HL-60 (cell line): ENCODE data around the gene CLCC1.

ENCODE experiments used
- DNase-seq, 2 experiments: peaks; one replicate each; pipeline ENCODE4 v3.0.0-alpha.2; 2010 to 2020; ENCODE audit warnings: low read depth in 1 of 2, low spot score in 1 of 2
- H3K27ac ChIP-seq: fragments of 250-450 bp; sonication (Bioruptor Pico); replicated peaks from 2 replicates; pipeline ENCODE4 v1.5.1; 2020; ENCODE audit warnings: mild to moderate bottlenecking, moderate library complexity
- H3K27me3 ChIP-seq: fragments of 250-450 bp; sonication (Bioruptor Pico); 2 replicates; pipeline ENCODE4 v1.5.1; 2021; ENCODE audit warnings: mild to moderate bottlenecking, moderate library complexity; ENCODE audit not compliant: insufficient read depth, poor library complexity, severe bottlenecking
- H3K4me3 ChIP-seq: replicated peaks from 2 replicates; pipeline ENCODE4 v1.5.1; 2011; ENCODE audit warnings: mild to moderate bottlenecking, control low read depth, low read length; ENCODE audit not compliant: insufficient read depth
- GABPA ChIP-seq: IDR thresholded peaks from 2 replicates; pipeline ENCODE4 v1.6.1; 2012; ENCODE audit warnings: low read depth
- POLR2AphosphoS5 ChIP-seq: IDR thresholded peaks from 2 replicates; pipeline ENCODE4 v1.6.1; 2012; ENCODE audit warnings: low read depth
- SPI1 ChIP-seq: IDR thresholded peaks from 2 replicates; pipeline ENCODE4 v1.6.1; 2012; ENCODE audit warnings: low read depth, mild to moderate bottlenecking, borderline replicate concordance
- TF ChIP-seq, protein P1 (sequence below): IDR thresholded peaks from 2 replicates; pipeline ENCODE4 v1.6.1; 2012; ENCODE audit warnings: low read depth; ENCODE audit not compliant: insufficient replicate concordance
- TF ChIP-seq, protein P2 (sequence below): IDR thresholded peaks from one replicate; pipeline ENCODE4 v1.5.1; 2011; ENCODE audit warnings: low read length, control low read depth, inconsistent platforms; ENCODE audit not compliant: insufficient read depth

The CLCC1 gene

DNA sequence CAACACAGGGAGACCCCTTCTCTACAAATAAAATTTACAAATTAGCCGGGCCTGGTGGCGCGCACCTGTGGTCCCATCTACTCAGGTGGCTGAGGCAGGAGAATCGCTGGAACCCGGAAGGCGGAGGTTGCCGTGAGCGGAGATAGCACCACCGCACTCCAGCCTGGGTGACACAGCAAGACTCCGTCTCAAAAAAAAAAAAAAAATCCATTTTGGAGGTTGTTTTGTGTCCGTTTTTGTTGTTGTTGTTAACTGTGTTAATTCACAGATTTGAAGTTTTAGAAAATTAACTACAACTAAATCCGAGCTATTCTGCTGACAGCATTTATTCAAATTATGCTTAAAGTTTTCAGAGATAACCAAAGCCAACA is 618 bp downstream of the CLCC1 start:
- Histone ChIP-seq H3K27ac (peak overlapping the region; percentile 83), H3K4me3 (peak overlapping the region; percentile 76), H3K27me3 (no peaks in the 10 kb centered on the region)
- peak in 1 of 2 experiments; percentile 28 for DNase-seq
- TF ChIP-seq, protein P1, sequence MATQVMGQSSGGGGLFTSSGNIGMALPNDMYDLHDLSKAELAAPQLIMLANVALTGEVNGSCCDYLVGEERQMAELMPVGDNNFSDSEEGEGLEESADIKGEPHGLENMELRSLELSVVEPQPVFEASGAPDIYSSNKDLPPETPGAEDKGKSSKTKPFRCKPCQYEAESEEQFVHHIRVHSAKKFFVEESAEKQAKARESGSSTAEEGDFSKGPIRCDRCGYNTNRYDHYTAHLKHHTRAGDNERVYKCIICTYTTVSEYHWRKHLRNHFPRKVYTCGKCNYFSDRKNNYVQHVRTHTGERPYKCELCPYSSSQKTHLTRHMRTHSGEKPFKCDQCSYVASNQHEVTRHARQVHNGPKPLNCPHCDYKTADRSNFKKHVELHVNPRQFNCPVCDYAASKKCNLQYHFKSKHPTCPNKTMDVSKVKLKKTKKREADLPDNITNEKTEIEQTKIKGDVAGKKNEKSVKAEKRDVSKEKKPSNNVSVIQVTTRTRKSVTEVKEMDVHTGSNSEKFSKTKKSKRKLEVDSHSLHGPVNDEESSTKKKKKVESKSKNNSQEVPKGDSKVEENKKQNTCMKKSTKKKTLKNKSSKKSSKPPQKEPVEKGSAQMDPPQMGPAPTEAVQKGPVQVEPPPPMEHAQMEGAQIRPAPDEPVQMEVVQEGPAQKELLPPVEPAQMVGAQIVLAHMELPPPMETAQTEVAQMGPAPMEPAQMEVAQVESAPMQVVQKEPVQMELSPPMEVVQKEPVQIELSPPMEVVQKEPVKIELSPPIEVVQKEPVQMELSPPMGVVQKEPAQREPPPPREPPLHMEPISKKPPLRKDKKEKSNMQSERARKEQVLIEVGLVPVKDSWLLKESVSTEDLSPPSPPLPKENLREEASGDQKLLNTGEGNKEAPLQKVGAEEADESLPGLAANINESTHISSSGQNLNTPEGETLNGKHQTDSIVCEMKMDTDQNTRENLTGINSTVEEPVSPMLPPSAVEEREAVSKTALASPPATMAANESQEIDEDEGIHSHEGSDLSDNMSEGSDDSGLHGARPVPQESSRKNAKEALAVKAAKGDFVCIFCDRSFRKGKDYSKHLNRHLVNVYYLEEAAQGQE: no peak
- TF ChIP-seq GABPA (no peak), POLR2AphosphoS5 (no peak), SPI1 (no peak)
- TF ChIP-seq, protein P2, sequence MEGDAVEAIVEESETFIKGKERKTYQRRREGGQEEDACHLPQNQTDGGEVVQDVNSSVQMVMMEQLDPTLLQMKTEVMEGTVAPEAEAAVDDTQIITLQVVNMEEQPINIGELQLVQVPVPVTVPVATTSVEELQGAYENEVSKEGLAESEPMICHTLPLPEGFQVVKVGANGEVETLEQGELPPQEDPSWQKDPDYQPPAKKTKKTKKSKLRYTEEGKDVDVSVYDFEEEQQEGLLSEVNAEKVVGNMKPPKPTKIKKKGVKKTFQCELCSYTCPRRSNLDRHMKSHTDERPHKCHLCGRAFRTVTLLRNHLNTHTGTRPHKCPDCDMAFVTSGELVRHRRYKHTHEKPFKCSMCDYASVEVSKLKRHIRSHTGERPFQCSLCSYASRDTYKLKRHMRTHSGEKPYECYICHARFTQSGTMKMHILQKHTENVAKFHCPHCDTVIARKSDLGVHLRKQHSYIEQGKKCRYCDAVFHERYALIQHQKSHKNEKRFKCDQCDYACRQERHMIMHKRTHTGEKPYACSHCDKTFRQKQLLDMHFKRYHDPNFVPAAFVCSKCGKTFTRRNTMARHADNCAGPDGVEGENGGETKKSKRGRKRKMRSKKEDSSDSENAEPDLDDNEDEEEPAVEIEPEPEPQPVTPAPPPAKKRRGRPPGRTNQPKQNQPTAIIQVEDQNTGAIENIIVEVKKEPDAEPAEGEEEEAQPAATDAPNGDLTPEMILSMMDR: no peak

DNA sequence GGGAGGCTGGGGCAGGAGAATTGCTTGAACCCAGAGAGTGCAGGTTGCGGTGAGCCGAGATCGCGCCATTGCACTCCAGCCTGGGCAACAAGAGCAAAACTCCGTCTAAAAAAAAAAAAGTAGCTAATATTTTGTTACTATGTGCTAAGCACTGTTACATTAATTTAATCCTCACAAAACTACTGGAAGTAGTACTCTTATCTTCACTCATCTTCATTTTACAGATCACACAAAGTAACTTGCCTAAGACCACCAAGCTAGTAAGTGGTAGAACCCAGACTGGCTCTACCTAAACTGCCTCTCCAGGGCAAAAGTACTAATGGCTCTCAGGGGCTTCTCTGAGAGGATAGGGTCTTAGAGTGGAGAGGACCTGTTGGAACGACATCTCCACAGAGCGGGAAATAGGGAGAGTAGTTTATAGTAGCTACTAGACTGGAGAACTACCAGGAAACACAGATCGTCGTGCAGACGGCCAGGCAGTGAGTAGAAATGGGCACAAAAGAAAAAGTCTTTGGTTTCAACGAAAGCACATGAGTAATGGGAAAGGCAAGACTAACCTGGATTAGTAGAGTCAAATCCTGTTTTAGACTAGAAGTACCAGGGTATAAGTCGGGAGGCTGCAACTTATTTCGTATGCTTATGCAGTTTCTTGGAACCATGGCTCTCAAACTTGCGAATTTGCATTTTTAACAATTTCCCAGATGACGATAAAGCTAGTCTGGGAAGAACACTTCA is 1.4 kb downstream of the CLCC1 start:
- TF ChIP-seq, protein P1: no peak
- no peak for TF ChIP-seq GABPA
- TF ChIP-seq SPI1: no peak
- no peak for TF ChIP-seq POLR2AphosphoS5
- TF ChIP-seq, protein P2: no peak
- peak overlapping the region; percentile 83 for H3K27ac ChIP-seq
- no peak for DNase-seq
- peak overlapping the region; percentile 76 for H3K4me3 ChIP-seq
- no peaks in the 10 kb centered on the region for H3K27me3 ChIP-seq

DNA sequence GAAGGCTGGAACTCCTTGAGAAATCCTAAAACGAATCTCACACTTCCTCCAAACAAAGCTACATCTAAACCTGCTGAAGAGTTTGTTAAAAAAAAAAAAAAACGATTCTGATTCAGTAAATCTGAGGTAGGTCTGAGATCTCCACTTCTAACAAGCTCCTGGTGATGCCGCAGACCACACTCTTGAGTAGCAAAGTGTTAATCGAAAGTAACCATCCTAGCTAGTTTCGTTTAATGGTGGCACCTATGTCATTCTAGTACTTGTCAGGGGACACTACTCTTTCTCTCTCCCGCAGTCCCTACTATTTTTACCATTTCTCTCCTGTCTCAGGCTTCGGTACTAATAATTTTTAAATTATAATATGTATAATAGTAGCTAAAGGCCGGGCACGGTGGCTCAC is 2.1 kb downstream of the CLCC1 start:
- Histone ChIP-seq H3K4me3 (no peak overlapping the region), H3K27me3 (no peaks in the 10 kb centered on the region), H3K27ac (no peak overlapping the region)
- no peak for DNase-seq
- TF ChIP-seq, protein P1: no peak
- TF ChIP-seq GABPA (no peak), POLR2AphosphoS5 (no peak), SPI1 (no peak)
- TF ChIP-seq, protein P2: no peak
